IMR-90 (cell line): ENCODE data around the gene WAC. TPM values are rescaled to one million over a fixed set of nuclear protein-coding genes. Genes with fewer than 3 reads are reported as not detected.

ENCODE experiments used
- ATAC-seq: fragments of 200-7000 bp; cut with Tn5 transposase; 2 replicates; pipeline ENCODE4 v1.9.1; 2020; ENCODE audit warnings: low read depth, mild to moderate bottlenecking, moderate library complexity
- BruUV-seq: library from RNA; stranded (reverse); fragments of 400-500 nt; replicated peaks from 2 replicates; lab custom pipeline; 2021; lab: Mats Ljungman, UMichigan
- CTCF ChIA-PET: fragments of 300-600 bp; formaldehyde crosslinking; extraction: SDS; loops from one replicate; lab custom pipeline; 2021; ENCODE audit warnings: antibody characterized with exemption; lab: Yijun Ruan, JAX
- POLR2A ChIA-PET: fragments of 300-600 bp; sonication (Branson Sonifier 250); formaldehyde crosslinking; loops from one replicate; lab custom pipeline; 2022; ENCODE audit warnings: antibody characterized with exemption; ENCODE audit not compliant: unreplicated experiment; lab: Charles Lee
- DNase-seq: peaks from one replicate; pipeline ENCODE4 v3.0.0; 2013
- H2AFZ ChIP-seq: replicated peaks from 2 replicates; pipeline ENCODE3; 2013; ENCODE audit warnings: low read length, mild to moderate bottlenecking; ENCODE audit not compliant: poor library complexity
- H2AK5ac ChIP-seq: 2 replicates; pipeline ENCODE4 v1.6.1; 2013; ENCODE audit warnings: low read depth, low read length, inconsistent platforms
- H2AK9ac ChIP-seq: replicated peaks from 2 replicates; pipeline ENCODE3; 2013; ENCODE audit warnings: mild to moderate bottlenecking, low read depth, low read length, moderate library complexity; ENCODE audit not compliant: poor library complexity
- H2BK120ac ChIP-seq: 2 replicates; pipeline ENCODE4 v1.6.1; 2013; ENCODE audit warnings: low read depth, low read length, inconsistent platforms
- H2BK15ac ChIP-seq: 3 replicates; pipeline ENCODE4 v1.6.1; 2013; ENCODE audit warnings: low read depth, low read length, inconsistent platforms
- H2BK20ac ChIP-seq: 2 replicates; pipeline ENCODE4 v1.6.1; 2013; ENCODE audit warnings: low read depth, mild to moderate bottlenecking, inconsistent platforms, low read length, moderate library complexity
- H2BK5ac ChIP-seq: 2 replicates; pipeline ENCODE4 v1.6.1; 2013; ENCODE audit warnings: mild to moderate bottlenecking, low read depth, low read length, inconsistent platforms; ENCODE audit not compliant: poor library complexity, severe bottlenecking
- H3K14ac ChIP-seq: replicated peaks from 2 replicates; pipeline ENCODE4 v1.6.1; 2013; ENCODE audit warnings: low read depth, low read length, inconsistent platforms
- H3K18ac ChIP-seq: 2 replicates; pipeline ENCODE4 v1.6.1; 2013; ENCODE audit warnings: low read depth, low read length, control low read depth
- H3K23ac ChIP-seq: 2 replicates; pipeline ENCODE4 v1.6.1; 2013; ENCODE audit warnings: low read depth, low read length, inconsistent platforms
- H3K27ac ChIP-seq: 2 replicates; pipeline ENCODE4 v1.5.1; 2013; ENCODE audit warnings: mild to moderate bottlenecking, control low read depth, low read length; ENCODE audit not compliant: insufficient read depth
- H3K27me3 ChIP-seq: 2 replicates; pipeline ENCODE4 v1.6.1; 2013; ENCODE audit warnings: low read length; ENCODE audit not compliant: control insufficient read depth, insufficient read depth
- H3K36me3 ChIP-seq: 2 replicates; pipeline ENCODE4 v1.6.1; 2013; ENCODE audit warnings: low read length, mixed read lengths; ENCODE audit not compliant: control insufficient read depth, insufficient read depth
- H3K4ac ChIP-seq: 2 replicates; pipeline ENCODE4 v1.6.1; 2013; ENCODE audit warnings: low read depth, low read length, inconsistent platforms
- H3K4me1 ChIP-seq: 2 replicates; pipeline ENCODE4 v1.6.1; 2013; ENCODE audit warnings: low read length, mixed read lengths; ENCODE audit not compliant: control insufficient read depth, insufficient read depth
- H3K4me2 ChIP-seq: 2 replicates; pipeline ENCODE4 v1.6.1; 2013; ENCODE audit warnings: low read depth, mild to moderate bottlenecking, control low read depth, low read length, moderate library complexity
- H3K4me3 ChIP-seq: 2 replicates; pipeline ENCODE4 v1.5.1; 2013; ENCODE audit warnings: low read depth, mild to moderate bottlenecking, control low read depth, low read length, moderate library complexity; ENCODE audit not compliant: insufficient read depth
- H3K56ac ChIP-seq: 2 replicates; pipeline ENCODE4 v1.6.1; 2013; ENCODE audit warnings: low read length, inconsistent platforms; ENCODE audit not compliant: insufficient read depth; ENCODE audit errors: extremely low read depth
- H3K79me1 ChIP-seq, 2 experiments: 2 replicates each; pipeline ENCODE4 v1.6.1; 2013; ENCODE audit warnings: low read length in 2 of 2, inconsistent platforms in 1 of 2, low read depth in 1 of 2
- H3K9ac ChIP-seq: 2 replicates; pipeline ENCODE4 v1.6.1; 2013; ENCODE audit warnings: low read depth, low read length, control low read depth
- H3K9me1 ChIP-seq: 2 replicates; pipeline ENCODE4 v1.6.1; 2013; ENCODE audit warnings: low read length, inconsistent platforms; ENCODE audit not compliant: insufficient read depth
- H3K9me3 ChIP-seq: 2 replicates; pipeline ENCODE4 v1.6.1; 2013; ENCODE audit warnings: low read length; ENCODE audit not compliant: control insufficient read depth, insufficient read depth
- H4K20me1 ChIP-seq: 2 replicates; pipeline ENCODE4 v1.6.1; 2013; ENCODE audit warnings: low read length, inconsistent platforms; ENCODE audit not compliant: insufficient read depth
- H4K5ac ChIP-seq: 2 replicates; pipeline ENCODE4 v1.6.1; 2013; ENCODE audit warnings: mild to moderate bottlenecking, low read depth, low read length, control low read depth
- H4K8ac ChIP-seq, 2 experiments: 2 replicates each; pipeline ENCODE4 v1.6.1; 2013; ENCODE audit warnings: low read depth in 2 of 2, low read length in 2 of 2, control low read depth in 1 of 2, inconsistent platforms in 1 of 2
- H4K91ac ChIP-seq: 2 replicates; pipeline ENCODE4 v1.6.1; 2013; ENCODE audit warnings: low read depth, low read length, inconsistent platforms; ENCODE audit not compliant: insufficient read depth
- BHLHE40 ChIP-seq: fragments of 150-350 bp; IDR thresholded peaks from 2 replicates; pipeline ENCODE4 v1.6.1; 2016; ENCODE audit warnings: mild to moderate bottlenecking, low read depth, low read length
- CEBPB ChIP-seq: IDR thresholded peaks from 2 replicates; pipeline ENCODE4 v1.6.1; 2012; ENCODE audit warnings: low read depth, low read length, improper control_type of control experiment
- CHD1 ChIP-seq: IDR thresholded peaks from 2 replicates; pipeline ENCODE4 v1.6.1; 2012; ENCODE audit warnings: low read depth, low read length, improper control_type of control experiment
- FOS ChIP-seq: fragments of 150-350 bp; IDR thresholded peaks from 2 replicates; pipeline ENCODE4 v1.6.1; 2016; ENCODE audit warnings: low read depth, low read length
- MAFK ChIP-seq: IDR thresholded peaks from 2 replicates; pipeline ENCODE4 v1.6.1; 2012; ENCODE audit warnings: low read depth, low read length, improper control_type of control experiment
- MAZ ChIP-seq: IDR thresholded peaks from 2 replicates; pipeline ENCODE4 v1.6.1; 2012; ENCODE audit warnings: low read depth, mild to moderate bottlenecking, low read length, improper control_type of control experiment, moderate library complexity, borderline replicate concordance
- MXI1 ChIP-seq: IDR thresholded peaks from 2 replicates; pipeline ENCODE4 v1.6.1; 2012; ENCODE audit warnings: low read depth, mild to moderate bottlenecking, low read length, moderate library complexity, borderline replicate concordance
- NFE2L2 ChIP-seq: fragments of 150-350 bp; IDR thresholded peaks from 2 replicates; pipeline ENCODE4 v1.6.1; 2016; ENCODE audit warnings: low read depth, mild to moderate bottlenecking, low read length
- POLR2A ChIP-seq: IDR thresholded peaks from 2 replicates; pipeline ENCODE4 v1.6.1; 2012; ENCODE audit warnings: mild to moderate bottlenecking, low read depth, low read length
- RAD21 ChIP-seq: IDR thresholded peaks from 2 replicates; pipeline ENCODE4 v1.6.1; 2012; ENCODE audit warnings: low read length, improper control_type of control experiment
- RCOR1 ChIP-seq: IDR thresholded peaks from 2 replicates; pipeline ENCODE4 v1.6.1; 2012; ENCODE audit warnings: mild to moderate bottlenecking, low read length, improper control_type of control experiment; ENCODE audit not compliant: insufficient replicate concordance
- RFX5 ChIP-seq: IDR thresholded peaks from 2 replicates; pipeline ENCODE4 v1.8.0; 2012; ENCODE audit warnings: low read depth, mild to moderate bottlenecking, low read length, moderate library complexity
- SMC3 ChIP-seq: fragments of 150-350 bp; IDR thresholded peaks from 2 replicates; pipeline ENCODE4 v1.6.1; 2016; ENCODE audit warnings: low read depth, mild to moderate bottlenecking, antibody characterized with exemption, low read length, moderate library complexity
- WGBS, 2 experiments: methylation state at CpG; one replicate each; pipeline versions ENCODE4 v1.1.5 to v1.1.7; 2013; ENCODE audit warnings: missing lambda C conversion rate in 2 of 2; ENCODE audit not compliant: insufficient read length in 1 of 2; ENCODE audit errors: extremely low coverage in 2 of 2; 5-methylcytosine and 5-hydroxymethylcytosine counted together
- dilution Hi-C: fragments of 300-500 bp; cut with HindIII; formaldehyde crosslinking; loops from one replicate; pipeline ENCODE4 v1.14.3; 2018; ENCODE audit warnings: low sequenced_read_pairs; ENCODE audit not compliant: unreplicated experiment
- in situ Hi-C: fragments of 300-500 bp; cut with MboI; formaldehyde crosslinking; loops from 3 replicates; pipeline ENCODE4 v1.14.3; 2019; ENCODE audit warnings: low sequenced_read_pairs, inconsistent platforms, mixed read lengths
- intact Hi-C: fragments of 100-400 bp; cut with micrococcal nuclease; formaldehyde crosslinking; loops from 2 replicates; pipeline ENCODE4 v1.10.0; 2022
- polyA plus RNA-seq, 3 experiments: library from polyadenylated mRNA; depleted of rRNA; stranded (reverse); fragments of >200 nt; gene quantifications; 2 replicates each; pipeline ENCODE4 v1.2.3, GENCODE V29; 2012; ENCODE audit warnings: low replicate concordance in 1 of 3
- total RNA-seq: library from RNA; depleted of rRNA; stranded (reverse); fragments of >200 nt; gene quantifications from 2 replicates; pipeline ENCODE4 v1.2.3, GENCODE V29; 2012
- TF ChIP-seq, protein P1 (sequence below): fragments of 150-350 bp; IDR thresholded peaks from 2 replicates; pipeline ENCODE4 v1.6.1; 2017; ENCODE audit warnings: mild to moderate bottlenecking, antibody characterized with exemption, low read length, low read depth
- TF ChIP-seq, protein P2 (sequence below): conservative IDR thresholded peaks from 2 replicates; pipeline ENCODE4 v1.5.1; 2012; ENCODE audit warnings: mild to moderate bottlenecking, low read depth, low read length, improper control_type of control experiment
- TF ChIP-seq, protein P3 (sequence below): fragments of 150-350 bp; IDR thresholded peaks from 2 replicates; pipeline ENCODE4 v1.6.1; 2016; ENCODE audit warnings: low read depth, mild to moderate bottlenecking, low read length, moderate library complexity, borderline replicate concordance

The WAC gene
- total and polyA plus RNA-seq, 2 of the 4 experiments (the other 2 are of a cell fraction), result 39.6 to 52.2 TPM

DNA sequence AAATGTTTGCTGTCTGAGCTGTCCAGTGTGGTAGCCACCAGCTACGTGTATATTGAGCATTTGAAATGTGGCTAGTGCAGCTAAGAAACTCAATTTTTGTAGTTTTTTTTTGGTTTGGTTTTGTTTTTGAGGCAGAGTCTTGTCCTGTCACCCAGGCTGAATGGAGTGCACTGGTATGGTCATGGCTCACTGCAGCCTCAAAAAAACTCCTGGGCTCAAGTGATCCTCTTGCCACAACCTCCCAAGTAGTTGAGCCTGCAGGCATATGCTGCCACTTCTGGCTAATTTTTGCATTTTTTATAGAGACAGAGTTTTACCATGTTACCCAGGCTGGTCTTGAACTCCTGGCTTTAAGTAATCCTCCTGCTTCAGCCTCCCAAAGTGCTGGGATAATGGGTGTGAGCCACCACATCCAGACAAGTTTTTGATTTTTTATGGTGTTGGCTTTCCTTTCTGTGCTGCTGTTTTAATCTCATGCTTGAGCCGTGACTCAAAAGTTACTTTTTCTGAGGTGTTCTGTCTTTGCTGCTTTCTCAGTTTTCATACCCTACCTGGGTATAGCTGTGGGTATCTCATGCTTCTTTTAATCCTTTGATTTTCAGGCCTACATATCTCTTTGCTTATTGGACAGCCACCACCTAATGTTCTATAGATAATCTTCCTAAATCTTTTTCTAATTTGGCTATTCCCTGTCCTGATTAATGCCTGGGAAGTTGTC lies 16.0 kb downstream of the WAC start:
- no peak overlapping the region for H4K91ac ChIP-seq
- in situ Hi-C loops, result no loop called here
- POLR2A ChIA-PET, result no interaction called here
- no peak overlapping the region for H3K4ac ChIP-seq
- H3K4me2 ChIP-seq, result no peak overlapping the region
- intact Hi-C loops, result no loop called here
- no peak overlapping the region for H3K14ac ChIP-seq
- DNase-seq, result no peak
- no peaks in the 10 kb centered on the region for H3K27me3 ChIP-seq
- H4K8ac ChIP-seq, result no peak overlapping the region
- no peak overlapping the region for H2BK5ac ChIP-seq
- BruUV-seq, result no TSS peak
- H3K4me1 ChIP-seq, result no peaks in the 10 kb centered on the region; the same call in 1 of the 2 replicates
- H3K18ac ChIP-seq, result no peak overlapping the region
- no peak overlapping the region for H2AK5ac ChIP-seq
- TF ChIP-seq POLR2A, result no peak
- TF ChIP-seq, protein P1, sequence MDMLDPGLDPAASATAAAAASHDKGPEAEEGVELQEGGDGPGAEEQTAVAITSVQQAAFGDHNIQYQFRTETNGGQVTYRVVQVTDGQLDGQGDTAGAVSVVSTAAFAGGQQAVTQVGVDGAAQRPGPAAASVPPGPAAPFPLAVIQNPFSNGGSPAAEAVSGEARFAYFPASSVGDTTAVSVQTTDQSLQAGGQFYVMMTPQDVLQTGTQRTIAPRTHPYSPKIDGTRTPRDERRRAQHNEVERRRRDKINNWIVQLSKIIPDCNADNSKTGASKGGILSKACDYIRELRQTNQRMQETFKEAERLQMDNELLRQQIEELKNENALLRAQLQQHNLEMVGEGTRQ, result no peak
- TF ChIP-seq, protein P2, sequence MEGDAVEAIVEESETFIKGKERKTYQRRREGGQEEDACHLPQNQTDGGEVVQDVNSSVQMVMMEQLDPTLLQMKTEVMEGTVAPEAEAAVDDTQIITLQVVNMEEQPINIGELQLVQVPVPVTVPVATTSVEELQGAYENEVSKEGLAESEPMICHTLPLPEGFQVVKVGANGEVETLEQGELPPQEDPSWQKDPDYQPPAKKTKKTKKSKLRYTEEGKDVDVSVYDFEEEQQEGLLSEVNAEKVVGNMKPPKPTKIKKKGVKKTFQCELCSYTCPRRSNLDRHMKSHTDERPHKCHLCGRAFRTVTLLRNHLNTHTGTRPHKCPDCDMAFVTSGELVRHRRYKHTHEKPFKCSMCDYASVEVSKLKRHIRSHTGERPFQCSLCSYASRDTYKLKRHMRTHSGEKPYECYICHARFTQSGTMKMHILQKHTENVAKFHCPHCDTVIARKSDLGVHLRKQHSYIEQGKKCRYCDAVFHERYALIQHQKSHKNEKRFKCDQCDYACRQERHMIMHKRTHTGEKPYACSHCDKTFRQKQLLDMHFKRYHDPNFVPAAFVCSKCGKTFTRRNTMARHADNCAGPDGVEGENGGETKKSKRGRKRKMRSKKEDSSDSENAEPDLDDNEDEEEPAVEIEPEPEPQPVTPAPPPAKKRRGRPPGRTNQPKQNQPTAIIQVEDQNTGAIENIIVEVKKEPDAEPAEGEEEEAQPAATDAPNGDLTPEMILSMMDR, result no peak
- TF ChIP-seq FOS, result no peak
- TF ChIP-seq MAZ, result no peak
- TF ChIP-seq NFE2L2, result no peak
- no peak for TF ChIP-seq MXI1
- TF ChIP-seq SMC3, result no peak
- TF ChIP-seq RAD21, result no peak
- TF ChIP-seq MAFK, result no peak
- no peak for TF ChIP-seq RFX5
- no peak for TF ChIP-seq CEBPB
- no peak for TF ChIP-seq RCOR1
- TF ChIP-seq BHLHE40, result no peak
- TF ChIP-seq CHD1, result no peak
- TF ChIP-seq, protein P3, sequence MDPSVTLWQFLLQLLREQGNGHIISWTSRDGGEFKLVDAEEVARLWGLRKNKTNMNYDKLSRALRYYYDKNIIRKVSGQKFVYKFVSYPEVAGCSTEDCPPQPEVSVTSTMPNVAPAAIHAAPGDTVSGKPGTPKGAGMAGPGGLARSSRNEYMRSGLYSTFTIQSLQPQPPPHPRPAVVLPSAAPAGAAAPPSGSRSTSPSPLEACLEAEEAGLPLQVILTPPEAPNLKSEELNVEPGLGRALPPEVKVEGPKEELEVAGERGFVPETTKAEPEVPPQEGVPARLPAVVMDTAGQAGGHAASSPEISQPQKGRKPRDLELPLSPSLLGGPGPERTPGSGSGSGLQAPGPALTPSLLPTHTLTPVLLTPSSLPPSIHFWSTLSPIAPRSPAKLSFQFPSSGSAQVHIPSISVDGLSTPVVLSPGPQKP, result no peak
- H3K9ac ChIP-seq, result no peak overlapping the region
- no peak overlapping the region for H2AFZ ChIP-seq
- H2BK120ac ChIP-seq, result no peak overlapping the region
- H4K20me1 ChIP-seq, result peaks cover 84% of the 10 kb centered on the region
- CTCF ChIA-PET, result no interaction called here
- peaks cover 27% of the 10 kb centered on the region for H3K36me3 ChIP-seq
- no peak overlapping the region for H2BK15ac ChIP-seq
- H3K4me3 ChIP-seq, result no peak overlapping the region
- no peaks in the 10 kb centered on the region for H3K9me3 ChIP-seq
- H3K27ac ChIP-seq, result no peak overlapping the region
- H2BK20ac ChIP-seq, result no peak overlapping the region
- dilution Hi-C loops, result no loop called here
- ATAC-seq, result no peak
- H3K56ac ChIP-seq, result no peak overlapping the region
- H3K79me1 ChIP-seq, result peaks cover 4 to 38% of the 10 kb centered on the region in 2 experiments
- no peak overlapping the region for H4K5ac ChIP-seq
- no peak overlapping the region for H3K23ac ChIP-seq
- H2AK9ac ChIP-seq, result no peak overlapping the region
- 100% methylated on average over 1 of the region's 2 CpGs; no CpG with 5 or more reads in 1 of the 2 experiments for WGBS, 2 experiments
- no peaks in the 10 kb centered on the region for H3K9me1 ChIP-seq
